Measurements from ENCODE around the gene ST3GAL3.

DNA sequence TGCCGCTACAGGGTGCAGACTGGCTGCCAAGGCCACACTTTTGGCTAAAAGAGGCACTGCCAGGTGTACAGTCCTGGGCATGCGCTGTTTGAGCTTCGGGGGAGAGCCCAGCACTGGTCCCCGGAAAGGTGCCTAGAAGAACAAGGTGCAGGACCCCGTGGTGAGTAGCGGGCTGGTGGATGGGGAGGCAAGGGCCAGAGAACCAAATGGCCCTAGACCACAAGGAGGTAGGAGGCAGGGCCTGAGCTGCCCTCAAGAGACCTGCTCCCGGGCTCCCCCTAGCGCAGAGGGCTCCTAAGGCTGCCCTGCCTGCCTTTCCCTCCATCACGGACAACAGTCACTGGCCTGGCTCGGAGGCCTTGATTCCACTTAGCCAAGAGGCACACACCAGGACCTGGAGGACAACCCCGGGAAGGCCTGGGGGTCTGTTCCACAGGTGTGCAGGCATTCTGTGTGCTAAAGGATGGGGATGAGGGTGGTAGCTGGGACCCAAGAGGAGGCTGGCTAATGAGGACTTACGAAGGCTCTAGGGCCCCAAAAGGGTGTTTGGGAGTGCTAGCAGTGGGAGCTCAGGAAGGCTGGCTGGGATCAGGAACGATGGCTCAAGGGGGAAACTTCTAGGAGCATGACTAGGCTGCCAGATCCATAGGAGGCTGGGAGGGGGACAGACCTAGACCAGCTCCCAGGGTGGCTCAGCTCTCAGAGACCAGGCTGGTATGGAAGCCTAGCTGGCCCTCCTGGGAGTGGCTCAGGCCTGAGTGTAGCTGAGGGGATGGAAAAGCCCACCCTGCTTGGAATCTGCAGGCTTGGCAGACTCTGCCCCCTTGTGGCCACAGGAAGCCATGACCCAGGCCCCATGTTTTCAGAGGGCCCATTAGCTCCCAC is 227.0 kb downstream of the ST3GAL3 start:
- TF ChIP-seq, protein P1, sequence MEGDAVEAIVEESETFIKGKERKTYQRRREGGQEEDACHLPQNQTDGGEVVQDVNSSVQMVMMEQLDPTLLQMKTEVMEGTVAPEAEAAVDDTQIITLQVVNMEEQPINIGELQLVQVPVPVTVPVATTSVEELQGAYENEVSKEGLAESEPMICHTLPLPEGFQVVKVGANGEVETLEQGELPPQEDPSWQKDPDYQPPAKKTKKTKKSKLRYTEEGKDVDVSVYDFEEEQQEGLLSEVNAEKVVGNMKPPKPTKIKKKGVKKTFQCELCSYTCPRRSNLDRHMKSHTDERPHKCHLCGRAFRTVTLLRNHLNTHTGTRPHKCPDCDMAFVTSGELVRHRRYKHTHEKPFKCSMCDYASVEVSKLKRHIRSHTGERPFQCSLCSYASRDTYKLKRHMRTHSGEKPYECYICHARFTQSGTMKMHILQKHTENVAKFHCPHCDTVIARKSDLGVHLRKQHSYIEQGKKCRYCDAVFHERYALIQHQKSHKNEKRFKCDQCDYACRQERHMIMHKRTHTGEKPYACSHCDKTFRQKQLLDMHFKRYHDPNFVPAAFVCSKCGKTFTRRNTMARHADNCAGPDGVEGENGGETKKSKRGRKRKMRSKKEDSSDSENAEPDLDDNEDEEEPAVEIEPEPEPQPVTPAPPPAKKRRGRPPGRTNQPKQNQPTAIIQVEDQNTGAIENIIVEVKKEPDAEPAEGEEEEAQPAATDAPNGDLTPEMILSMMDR (conservative IDR thresholded peaks at IDR 0.05; ENCODE audit: low read depth in 2 of 2): peak; percentile 84 to 97
- no peak for TF ChIP-seq EZH2phosphoT487 (IDR thresholded peaks at IDR 0.05; ENCODE audit: unreplicated experiment)

Measured in GM23338 (cell line).